HFFc6 (cell line): ENCODE data around the gene COPRS. TPM values are rescaled to one million over a fixed set of nuclear protein-coding genes. Genes with fewer than 3 reads are reported as not detected.
"Not testable (repeated sequence)": the region's sequence is repeated elsewhere in the genome, so short reads cannot be mapped to it uniquely, and the experiment has no call there.

Source experiments
- DNase-seq: peaks from one replicate; pipeline ENCODE4 v3.0.0-alpha.2; 2018
- H3K27ac Mint-ChIP-seq: 2 replicates; pipeline ENCODE4 v1.8.0; 2020; ENCODE audit warnings: mild to moderate bottlenecking, mixed read lengths
- H3K27me3 Mint-ChIP-seq: 2 replicates; pipeline ENCODE4 v1.8.0; 2021; ENCODE audit warnings: mild to moderate bottlenecking, moderate library complexity, mixed read lengths; ENCODE audit not compliant: insufficient read depth
- H3K36me3 Mint-ChIP-seq: 2 replicates; pipeline ENCODE4 v1.8.0; 2021; ENCODE audit warnings: low read depth, mixed read lengths
- H3K4me1 Mint-ChIP-seq: 2 replicates; pipeline ENCODE4 v1.8.0; 2020; ENCODE audit warnings: low read depth, mixed read lengths
- H3K4me3 Mint-ChIP-seq: 2 replicates; pipeline ENCODE4 v1.8.0; 2020; ENCODE audit warnings: mild to moderate bottlenecking, moderate library complexity, mixed read lengths
- H3K9me3 Mint-ChIP-seq: 2 replicates; pipeline ENCODE4 v1.8.0; 2020; ENCODE audit warnings: mild to moderate bottlenecking, mixed read lengths
- CTCF ChIP-seq: fragments of 200-600 bp; sonication (generic); IDR thresholded peaks from 2 replicates; pipeline ENCODE4 v1.5.0; 2021; ENCODE audit warnings: antibody characterized with exemption, mild to moderate bottlenecking
- total RNA-seq, 6 experiments: library from RNA; stranded (reverse); fragmentation: NEBNext Ultra II Directional; extraction: Animal tissue kit (Norgen Biotek cat#: 25700); gene quantifications; 2 replicates in 1 of 6; 3 replicates in 5 of 6; pipeline ENCODE4 v1.2.3, GENCODE V29; 2021

COPRS gene
- total RNA-seq, 6 experiments from 2014 or later: 109 to 125 (median 117) TPM

GRCh38 chr17:31825961-31826691 is 32.9 kb downstream of the COPRS start:
- no peak for TF ChIP-seq CTCF
- Mint-ChIP-seq H3K27ac (no peak overlapping the region), H3K36me3 (peaks cover 3% of the 10 kb centered on the region), H3K4me3 (no peak overlapping the region), H3K9me3 (peaks cover 3% of the 10 kb centered on the region; the same call in 1 of the 2 replicates), H3K27me3 (no peaks in the 10 kb centered on the region; the same call in 1 of the 2 replicates), H3K4me1 (peaks cover 51% of the 10 kb centered on the region)
- DNase-seq: no peak

- TF ChIP-seq CTCF: no peak
- peak; percentile 27 for DNase-seq
- H3K4me1 Mint-ChIP-seq: peaks cover 49% of the 10 kb centered on the region
- H3K27ac Mint-ChIP-seq: peak overlapping the region; percentile 60
- H3K9me3 Mint-ChIP-seq: peaks cover 6% of the 10 kb centered on the region; the same call in 1 of the 2 replicates
- peaks cover 8% of the 10 kb centered on the region for H3K36me3 Mint-ChIP-seq
- H3K4me3 Mint-ChIP-seq: peak overlapping the region; percentile 66
- H3K27me3 Mint-ChIP-seq: no peaks in the 10 kb centered on the region; the same call in 1 of the 2 replicates
Observed at GRCh38 chr17:31824766-31825360, 34.2 kb downstream of the COPRS start.

- Mint-ChIP-seq H3K36me3 (peaks cover 8% of the 10 kb centered on the region), H3K4me3 (no peak overlapping the region), H3K4me1 (peaks cover 47% of the 10 kb centered on the region), H3K27ac (no peak overlapping the region), H3K9me3 (peaks cover 6% of the 10 kb centered on the region), H3K27me3 (no peaks in the 10 kb centered on the region; the same call in 1 of the 2 replicates)
- DNase-seq: no peak
- TF ChIP-seq CTCF: no peak
Observed at GRCh38 chr17:31823014-31823413, 36.0 kb downstream of the COPRS start.

GRCh38 chr17:31820691-31821435 is 38.2 kb downstream of the COPRS start:
- TF ChIP-seq CTCF: no peak
- Mint-ChIP-seq H3K4me1 (peaks cover 34% of the 10 kb centered on the region), H3K9me3 (peaks cover 6% of the 10 kb centered on the region), H3K4me3 (no peak overlapping the region), H3K27me3 (no peaks in the 10 kb centered on the region; the same call in 1 of the 2 replicates), H3K27ac (no peak overlapping the region; the same call in 1 of the 2 replicates), H3K36me3 (peaks cover 8% of the 10 kb centered on the region)
- no peak for DNase-seq

- peaks cover 8% of the 10 kb centered on the region for H3K36me3 Mint-ChIP-seq
- no peak overlapping the region for H3K27ac Mint-ChIP-seq
- no peak overlapping the region for H3K4me3 Mint-ChIP-seq
- peaks cover 21% of the 10 kb centered on the region for H3K4me1 Mint-ChIP-seq
- peaks cover 6% of the 10 kb centered on the region for H3K9me3 Mint-ChIP-seq
- no peak for DNase-seq
- no peak for TF ChIP-seq CTCF
- no peaks in the 10 kb centered on the region; the same call in 1 of the 2 replicates for H3K27me3 Mint-ChIP-seq
Observed at GRCh38 chr17:31819578-31819977, 39.5 kb downstream of the COPRS start.

- H3K27ac Mint-ChIP-seq, H3K36me3 Mint-ChIP-seq, H3K27me3 Mint-ChIP-seq, H3K9me3 Mint-ChIP-seq, H3K4me3 Mint-ChIP-seq, DNase-seq: not testable (repeated sequence)
- H3K4me1 Mint-ChIP-seq: peaks cover 16% of the 10 kb centered on the region
Observed at GRCh38 chr17:31818863-31819262, 40.2 kb downstream of the COPRS start.
